Measurements from ENCODE around the gene MACROD2.
A peak's percentile ranks its signal among the peaks of the same experiment; 100 is the strongest.

MACROD2 gene

DNA sequence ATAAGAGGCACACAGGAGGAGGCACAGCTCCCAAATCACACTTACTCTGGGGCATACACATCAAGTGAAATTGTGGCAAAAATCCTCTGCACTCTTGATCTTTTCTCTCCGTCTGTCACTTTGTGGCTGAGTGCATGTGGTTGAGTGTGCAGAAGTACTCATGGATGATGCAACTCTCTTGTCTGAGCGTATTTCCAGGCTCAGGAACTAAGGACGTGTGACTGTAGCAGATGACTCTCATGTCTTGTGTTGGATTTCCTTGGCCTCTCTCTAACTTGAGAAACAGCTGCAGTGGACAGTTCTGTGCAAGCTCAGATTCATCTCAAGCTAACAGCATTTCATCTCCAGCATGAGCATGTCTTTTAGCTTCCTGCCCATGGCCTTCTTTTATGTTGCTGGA lies 587.5 kb downstream of the MACROD2 start:
- no peak for DNase-seq (ENCODE audit: low read depth in 2 of 2)

DNA sequence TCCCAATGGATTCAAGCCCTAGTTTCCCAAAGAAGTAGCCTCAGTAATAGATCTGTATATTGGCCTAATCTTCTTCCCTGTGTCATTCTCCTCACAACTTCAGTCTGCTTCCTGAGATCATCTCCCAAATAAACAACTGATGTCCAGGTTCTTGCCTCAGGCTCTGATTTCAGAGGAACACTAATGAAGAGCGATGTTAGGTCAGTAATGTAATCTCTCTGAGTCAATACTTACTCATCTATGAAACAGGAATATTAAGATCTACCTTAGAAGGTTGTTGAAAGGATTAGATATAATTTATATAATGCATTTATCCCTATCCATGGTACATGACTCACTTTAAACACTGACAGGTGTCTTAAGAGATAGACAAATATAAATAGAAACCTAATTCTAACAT lies 588.1 kb downstream of the MACROD2 start:
- no peak for DNase-seq (ENCODE audit: low read depth in 2 of 2)

DNA sequence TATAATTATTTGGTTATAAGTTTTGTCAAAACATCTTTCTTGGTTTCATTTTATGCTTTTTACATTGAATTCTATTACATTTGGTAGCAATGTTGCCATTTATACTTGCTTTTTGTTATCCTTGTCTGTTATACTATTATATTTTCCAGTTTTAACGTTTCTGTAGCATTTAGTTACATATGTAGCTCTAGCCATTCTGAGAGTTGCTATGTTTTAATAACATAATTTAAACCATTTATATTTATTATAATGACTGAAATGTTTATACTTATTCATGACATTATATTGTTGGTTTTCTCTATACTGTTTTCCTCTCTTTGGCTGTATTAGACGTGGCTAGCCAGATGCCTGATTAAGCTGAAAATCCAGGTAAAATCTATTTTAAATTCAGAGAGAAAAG lies 594.1 kb downstream of the MACROD2 start:
- no peak for DNase-seq (ENCODE audit: low read depth in 2 of 2)

DNA sequence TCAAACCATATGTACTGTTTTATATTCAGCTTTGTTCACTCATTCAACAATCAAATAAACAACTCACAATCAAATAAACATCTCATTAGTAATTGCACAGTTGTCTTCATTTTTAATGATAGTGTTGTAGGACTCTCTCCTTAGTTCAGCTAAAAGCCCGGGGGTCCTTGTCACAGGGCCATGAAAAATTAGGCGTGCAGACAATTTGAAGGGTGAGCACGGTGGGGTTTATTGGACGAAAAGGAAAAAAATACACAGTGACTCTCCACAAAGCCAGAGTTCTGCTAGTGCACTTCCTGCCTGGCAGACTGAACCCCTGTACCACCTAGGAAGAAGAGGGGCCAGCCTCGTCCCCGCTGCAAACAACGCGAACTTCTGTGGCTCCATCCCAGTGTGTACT lies 599.7 kb downstream of the MACROD2 start:
- no peak for DNase-seq (ENCODE audit: low read depth in 2 of 2)

DNA sequence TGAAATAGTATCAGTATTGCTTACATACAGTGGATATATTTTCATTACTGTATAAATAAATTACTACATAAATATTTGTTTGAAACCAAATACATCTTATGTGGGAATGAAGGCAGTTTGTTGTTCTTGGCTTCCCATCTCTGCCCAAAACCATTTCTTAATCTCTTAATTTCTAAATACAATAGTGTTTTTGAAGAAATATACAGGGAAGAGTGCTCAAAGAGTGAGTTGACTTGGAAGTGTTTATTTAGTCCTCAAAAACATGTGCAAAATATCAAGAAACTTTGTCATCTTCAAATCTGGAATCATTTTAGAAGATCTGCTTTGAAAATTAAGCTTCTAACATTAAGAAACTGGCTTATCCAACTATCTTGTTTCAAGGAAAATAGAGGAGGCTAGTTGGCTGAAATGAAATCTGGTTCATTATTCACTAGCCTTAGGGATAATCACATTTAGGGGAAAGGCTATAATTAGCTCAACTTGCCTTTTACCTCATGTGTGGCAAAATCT lies 601.9 kb downstream of the MACROD2 start:
- DNase-seq (ENCODE audit: low read depth in 2 of 2), result no peak

DNA sequence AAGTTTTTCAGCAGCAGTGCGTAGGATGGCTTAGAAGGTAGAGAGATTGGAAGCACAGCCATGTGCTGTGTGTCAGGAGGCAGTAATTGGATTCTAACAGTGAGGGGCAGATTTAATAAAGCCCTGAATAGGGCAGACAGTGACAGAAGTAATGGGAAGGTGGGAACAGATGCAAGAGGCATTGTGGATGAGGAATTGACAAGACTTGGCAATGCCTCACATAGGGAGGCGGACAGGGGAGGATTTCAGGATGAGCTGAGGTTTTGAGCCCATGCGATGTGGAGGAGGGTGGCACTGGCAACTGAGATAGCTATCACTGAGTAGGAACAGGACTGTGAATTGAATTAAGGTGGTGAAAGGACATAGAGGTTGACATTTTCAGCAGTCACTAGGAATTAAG lies 604.3 kb downstream of the MACROD2 start:
- no peak for DNase-seq (ENCODE audit: low read depth in 2 of 2)

DNA sequence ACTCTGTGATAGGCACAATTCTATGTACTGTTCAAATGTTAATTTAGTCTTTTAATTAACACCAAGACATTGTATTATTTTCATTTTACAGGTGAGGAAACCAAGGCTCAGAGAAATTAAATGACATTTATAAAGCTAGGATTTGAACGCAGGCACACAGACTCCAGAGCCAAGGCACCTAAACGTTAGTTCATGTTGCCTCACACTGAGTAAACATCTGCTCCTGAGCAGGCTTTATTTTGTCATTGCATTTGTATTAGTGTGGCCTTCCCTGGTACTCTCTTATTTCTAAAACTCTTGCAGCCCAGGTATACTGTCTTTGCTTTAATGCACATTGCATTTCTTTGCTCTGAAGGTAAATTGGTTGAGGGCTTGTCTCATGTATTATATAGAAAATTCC lies 605.2 kb downstream of the MACROD2 start:
- no peak for DNase-seq (ENCODE audit: low read depth in 2 of 2)

DNA sequence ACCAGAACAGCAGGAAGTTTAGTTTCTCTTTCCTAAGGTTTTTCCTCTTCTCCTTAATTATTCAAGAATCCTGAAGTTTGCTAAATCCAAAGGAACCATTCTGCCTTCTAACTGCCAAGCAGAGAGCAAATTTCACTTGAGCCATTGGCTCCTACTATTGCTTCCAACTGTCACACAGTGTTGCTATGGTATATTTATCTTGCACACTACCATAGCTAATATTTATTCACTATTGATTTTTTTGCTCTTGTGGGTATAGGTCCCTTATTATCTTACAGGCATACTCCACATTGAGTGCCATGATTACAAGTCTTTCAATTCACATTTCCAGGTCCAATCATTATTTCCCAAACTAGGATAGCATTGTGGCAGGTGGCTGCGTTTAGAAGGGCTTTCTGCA lies 608.8 kb downstream of the MACROD2 start:
- DNase-seq (ENCODE audit: low read depth in 2 of 2), result no peak

DNA sequence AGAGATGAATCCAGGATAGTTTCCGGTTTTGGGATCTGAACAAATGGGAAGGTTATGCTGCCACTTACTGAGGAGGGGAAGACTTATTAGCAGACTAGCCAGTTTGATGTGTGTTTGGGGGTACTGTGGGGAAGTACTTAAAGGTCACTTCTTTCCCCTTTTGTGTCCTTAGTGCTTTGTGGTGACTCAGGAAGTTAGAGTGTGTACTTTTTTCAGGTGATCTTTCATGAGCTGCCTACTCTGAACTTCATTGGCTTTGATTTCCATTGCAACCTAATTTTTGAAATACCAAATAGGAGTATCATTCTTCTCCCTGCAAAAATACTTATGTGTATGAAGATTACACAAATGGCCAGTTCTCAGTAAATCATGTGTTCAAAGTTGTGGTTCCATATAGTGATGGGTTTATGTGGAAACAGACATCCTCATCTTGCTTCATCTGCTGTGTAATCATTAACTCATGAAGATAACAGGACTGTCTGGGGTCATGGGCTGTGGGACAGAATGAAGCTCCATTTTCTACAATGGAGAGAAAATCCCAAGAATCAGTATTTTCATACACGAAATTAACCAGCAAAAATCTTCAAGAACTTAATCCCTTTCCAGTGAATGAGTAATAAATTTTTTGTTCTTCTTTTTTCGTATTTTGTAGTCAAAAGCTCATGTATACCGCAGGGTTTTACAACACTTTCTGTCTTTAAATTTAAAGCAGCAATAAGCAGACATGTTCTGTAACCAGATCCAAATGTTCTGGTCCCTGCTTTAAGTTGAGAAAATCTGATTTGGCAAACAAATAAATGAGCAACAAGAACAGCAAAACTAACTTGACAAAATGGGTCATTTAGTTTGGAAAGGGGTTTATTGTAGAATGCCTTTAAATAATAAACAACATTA lies 614.3 kb downstream of the MACROD2 start:
- DNase-seq (ENCODE audit: low read depth in 2 of 2), result no peak

DNA sequence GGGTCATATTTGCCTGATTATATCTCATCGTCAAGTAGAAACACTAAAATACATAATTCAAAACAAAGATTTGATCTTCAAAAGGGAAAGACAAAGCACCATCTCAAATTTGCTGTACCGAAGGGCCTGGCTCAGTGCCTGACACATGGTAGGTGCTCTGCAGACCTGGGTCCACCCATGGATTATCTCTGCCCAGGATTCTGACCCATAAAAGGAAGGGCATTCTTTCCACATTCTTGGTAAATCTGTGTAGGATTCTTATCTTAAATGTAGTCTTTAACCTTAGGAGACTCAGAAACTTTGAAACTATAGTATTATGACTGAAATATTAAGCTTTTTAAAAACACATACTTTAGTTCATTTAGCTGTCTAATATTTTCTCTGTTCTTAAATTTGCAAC lies 616.2 kb downstream of the MACROD2 start:
- no peak for DNase-seq (ENCODE audit: low read depth in 2 of 2)

DNA sequence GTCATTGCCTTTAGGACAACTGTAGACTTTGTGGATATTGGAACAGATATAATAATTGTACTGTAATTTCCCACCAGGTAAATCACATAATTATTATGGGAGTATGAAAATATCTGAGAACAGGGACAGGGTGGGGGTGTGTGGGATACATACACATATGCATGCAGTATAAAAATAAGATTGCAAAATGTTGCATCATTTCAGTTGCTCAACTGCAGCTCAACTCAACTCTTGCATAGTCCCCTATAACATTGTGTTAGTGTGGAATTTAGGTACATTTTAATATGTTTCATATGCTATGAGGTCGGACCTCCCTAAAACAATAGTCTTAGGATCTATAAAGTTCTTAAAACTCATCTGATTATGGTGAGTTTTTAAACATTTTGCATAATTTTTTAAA lies 617.1 kb downstream of the MACROD2 start:
- peak; percentile 59 to 69 for DNase-seq (ENCODE audit: low read depth in 2 of 2)

DNA sequence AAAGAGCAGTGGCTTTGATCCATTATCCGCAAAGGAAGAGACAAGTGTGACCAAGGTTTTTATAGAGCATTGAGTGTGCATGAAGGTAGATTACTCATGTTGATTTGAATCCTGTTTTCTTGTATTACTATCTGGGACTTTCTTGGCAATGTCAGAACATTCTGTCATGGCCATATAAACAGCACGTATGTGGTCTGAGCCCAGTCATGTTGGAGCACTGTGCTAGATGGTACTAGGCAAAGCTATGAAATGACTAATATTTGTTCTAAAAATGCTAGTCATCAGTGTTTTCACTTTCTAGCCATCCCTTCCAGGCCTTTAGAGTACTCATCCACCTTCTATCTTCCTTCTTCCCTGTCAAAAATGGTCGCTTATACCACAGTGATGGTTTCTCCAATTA lies 620.7 kb downstream of the MACROD2 start:
- no peak for DNase-seq (ENCODE audit: low read depth in 2 of 2)

DNA sequence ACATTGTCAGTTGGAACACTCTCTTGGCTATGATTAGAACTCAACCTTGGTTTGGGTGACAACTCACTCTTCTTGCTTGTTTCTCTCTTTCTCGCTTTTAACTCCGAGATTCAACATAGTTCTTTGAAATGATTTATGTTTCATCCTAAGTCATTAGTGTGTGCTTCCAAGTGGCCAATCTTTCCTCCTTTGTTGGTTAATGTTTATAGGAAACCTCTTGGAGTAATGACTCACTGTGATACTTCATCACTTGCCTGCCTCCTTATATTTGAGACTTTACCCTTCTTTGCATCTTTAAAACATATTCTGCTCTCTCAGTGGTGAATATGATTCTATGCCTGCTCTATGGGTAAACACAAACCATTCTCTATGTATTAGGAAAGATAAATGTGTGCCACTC lies 621.8 kb downstream of the MACROD2 start:
- no peak for DNase-seq (ENCODE audit: low read depth in 2 of 2)

DNA sequence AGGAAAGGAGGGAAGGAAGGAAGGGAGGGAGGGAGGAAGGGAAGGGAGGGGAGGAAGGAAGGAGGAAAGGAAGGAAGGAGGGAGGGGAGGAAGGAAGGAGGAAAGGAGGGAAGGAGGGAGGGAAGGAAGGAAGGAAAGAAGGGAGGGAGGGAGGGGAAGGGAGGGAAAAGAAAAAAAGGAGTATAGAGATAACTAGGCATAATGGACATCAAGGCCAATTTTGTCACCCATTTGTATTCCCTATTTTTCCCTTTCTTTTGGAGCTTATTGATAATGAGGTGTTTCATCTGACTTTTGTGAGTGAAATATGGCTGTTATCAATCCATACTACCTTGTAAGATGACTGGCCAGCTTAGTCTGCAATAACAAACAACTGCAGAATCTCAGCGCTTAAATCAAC lies 624.1 kb downstream of the MACROD2 start:
- no peak for DNase-seq (ENCODE audit: low read depth in 2 of 2)

DNA sequence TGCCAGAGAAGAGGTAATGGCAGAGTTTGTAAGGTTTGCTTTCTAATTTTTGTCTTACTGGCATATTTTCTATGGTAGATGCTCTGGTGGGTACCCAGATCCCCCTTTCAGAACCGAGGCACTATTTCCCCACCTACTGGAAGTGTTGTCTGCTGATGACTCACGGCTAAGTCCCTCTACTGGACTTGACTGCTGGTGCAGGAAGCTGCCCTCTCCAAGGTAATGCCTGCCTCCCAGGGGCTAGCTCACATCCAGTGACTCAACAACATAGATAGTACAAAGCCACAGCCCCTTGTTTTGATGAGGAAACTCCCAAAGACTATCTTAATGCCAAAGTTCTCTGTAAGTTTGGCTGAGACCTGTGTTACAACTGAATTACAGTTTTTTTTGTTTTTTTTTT lies 627.5 kb downstream of the MACROD2 start:
- no peak for DNase-seq (ENCODE audit: low read depth in 2 of 2)

DNA sequence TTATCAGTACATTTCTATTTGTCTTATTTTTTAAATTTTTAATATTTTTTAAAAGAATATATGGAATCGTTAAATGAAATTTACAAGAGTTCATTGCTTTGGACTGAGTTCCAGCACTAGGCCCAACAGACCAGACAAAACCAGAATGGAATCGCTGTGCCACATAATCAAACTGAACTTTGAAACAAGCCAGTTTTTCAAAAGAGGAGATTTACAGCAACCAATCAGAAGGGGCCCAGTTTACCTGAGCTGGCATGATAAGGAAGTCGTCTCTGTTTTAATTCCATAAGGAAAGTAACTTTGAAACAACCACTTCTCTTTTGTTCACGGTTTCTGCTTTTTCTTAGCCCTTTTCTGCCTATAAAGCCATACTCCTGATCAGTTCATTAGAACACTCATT lies 635.7 kb downstream of the MACROD2 start:
- DNase-seq (ENCODE audit: low read depth in 2 of 2), result no peak

DNA sequence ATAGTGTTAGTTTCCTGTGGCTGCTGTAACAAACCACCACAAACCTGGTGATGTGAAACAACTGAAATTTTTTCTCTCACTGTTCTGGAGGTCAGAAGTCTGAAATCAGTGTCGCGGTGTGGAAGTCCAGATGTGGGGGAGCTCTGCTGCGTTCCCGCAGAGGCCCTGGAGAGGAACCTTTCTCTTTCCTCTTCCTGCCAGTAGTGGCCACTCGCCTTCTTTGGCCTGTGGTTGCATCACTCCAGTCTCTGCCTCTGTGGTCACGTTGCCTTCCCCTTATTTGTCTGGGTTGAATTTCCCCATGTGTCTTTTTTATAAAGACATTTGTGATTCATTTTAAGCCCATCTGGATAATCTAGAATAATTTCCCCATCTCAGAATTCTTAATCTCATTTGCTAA lies 637.6 kb downstream of the MACROD2 start:
- no peak for DNase-seq (ENCODE audit: low read depth in 2 of 2)

DNA sequence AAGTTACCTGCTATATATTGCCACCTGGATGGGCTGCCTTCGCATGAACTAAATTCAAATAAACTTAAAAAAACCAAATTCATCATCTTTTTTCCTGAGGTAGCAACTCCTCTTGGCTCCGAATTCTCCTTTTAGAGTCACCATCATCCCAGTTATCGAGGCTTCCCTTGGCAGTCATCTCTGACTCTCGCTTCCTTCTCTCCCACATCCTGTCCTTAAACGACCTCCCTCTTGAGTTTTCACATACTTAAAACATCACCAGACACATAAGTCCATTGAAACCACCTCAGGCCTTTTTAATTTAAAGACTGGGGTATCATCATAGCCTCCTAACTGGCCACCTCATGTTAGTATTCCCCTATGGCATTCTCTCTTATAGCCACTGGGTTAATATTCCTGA lies 638.2 kb downstream of the MACROD2 start:
- DNase-seq (ENCODE audit: low read depth in 2 of 2), result no peak

DNA sequence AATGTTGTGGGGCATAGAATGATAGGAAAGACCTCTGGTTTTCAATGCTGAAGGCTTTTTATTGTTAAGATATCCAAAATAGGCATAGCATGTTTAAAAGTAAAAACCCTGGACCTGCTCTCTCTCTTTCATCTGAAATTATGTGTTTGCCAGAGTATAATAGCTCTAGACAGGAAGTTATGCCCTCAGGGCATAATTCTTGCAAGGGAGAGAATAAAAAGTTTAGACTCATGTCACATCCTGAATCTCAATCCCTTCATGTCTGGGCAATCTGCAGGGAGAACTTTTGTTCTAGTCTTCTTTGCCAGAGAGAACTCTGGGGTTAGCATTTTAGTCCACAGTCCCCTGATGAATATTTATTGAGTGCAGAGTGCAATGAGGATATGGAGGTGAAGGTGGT lies 639.3 kb downstream of the MACROD2 start:
- no peak for DNase-seq (ENCODE audit: low read depth in 2 of 2)

DNA sequence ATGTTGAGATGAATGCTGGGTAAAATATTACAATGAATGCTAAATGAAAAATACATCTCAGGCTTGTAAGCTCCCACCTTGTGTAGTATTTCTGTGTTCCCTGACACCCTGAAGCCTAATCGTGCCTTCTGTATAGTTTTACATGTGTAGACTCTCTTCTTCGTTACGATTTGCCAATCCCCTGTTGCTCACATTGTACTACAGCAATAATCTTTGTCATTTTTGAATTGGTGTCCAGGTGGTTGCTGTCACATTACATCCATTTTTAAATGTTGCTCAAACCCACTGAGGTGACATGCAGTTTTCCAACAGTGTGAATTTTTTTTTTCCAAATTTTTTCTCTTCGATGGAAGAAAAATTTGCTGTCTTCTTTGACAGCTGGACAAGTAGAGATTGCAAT lies 642.1 kb downstream of the MACROD2 start:
- no peak for DNase-seq (ENCODE audit: low read depth in 2 of 2)

DNA sequence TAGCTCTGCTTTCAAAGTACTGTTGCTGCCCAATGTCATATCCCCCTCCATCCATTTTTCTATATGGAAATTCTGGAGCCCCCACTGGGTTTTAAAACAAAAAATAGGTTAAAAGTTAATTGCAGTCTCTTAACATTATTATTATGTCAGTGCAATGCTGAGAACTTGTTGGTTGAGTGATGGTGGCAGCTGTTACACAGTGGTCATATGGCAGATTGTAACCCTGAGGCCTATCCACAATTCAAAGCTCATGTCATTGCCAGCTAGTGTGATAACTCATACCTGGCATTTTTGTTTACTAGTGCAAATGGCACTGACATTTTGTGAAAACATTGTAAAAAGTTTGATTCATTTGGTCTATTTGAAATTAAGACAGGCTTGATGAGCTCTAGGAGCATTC lies 647.8 kb downstream of the MACROD2 start:
- DNase-seq (ENCODE audit: low read depth in 2 of 2), result no peak

DNA sequence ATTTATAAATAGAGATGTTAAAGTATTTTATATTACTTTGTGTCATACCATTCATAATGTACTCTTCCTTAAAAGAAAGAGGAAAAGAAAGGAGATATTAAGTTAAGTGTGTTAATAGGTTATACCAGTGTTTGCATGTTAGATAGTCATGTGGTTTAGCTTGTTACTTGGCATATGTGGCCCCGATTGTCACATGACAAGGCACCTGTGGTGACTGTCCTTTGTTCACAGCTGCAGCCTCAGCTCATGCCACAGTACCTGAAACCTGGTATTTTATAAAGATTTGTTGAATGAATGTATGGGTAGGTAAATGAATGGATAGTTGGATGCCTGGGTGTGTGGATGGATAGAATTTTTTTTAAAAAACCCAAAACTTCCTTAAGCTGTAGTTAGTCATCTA lies 648.2 kb downstream of the MACROD2 start:
- DNase-seq (ENCODE audit: low read depth in 2 of 2), result no peak

DNA sequence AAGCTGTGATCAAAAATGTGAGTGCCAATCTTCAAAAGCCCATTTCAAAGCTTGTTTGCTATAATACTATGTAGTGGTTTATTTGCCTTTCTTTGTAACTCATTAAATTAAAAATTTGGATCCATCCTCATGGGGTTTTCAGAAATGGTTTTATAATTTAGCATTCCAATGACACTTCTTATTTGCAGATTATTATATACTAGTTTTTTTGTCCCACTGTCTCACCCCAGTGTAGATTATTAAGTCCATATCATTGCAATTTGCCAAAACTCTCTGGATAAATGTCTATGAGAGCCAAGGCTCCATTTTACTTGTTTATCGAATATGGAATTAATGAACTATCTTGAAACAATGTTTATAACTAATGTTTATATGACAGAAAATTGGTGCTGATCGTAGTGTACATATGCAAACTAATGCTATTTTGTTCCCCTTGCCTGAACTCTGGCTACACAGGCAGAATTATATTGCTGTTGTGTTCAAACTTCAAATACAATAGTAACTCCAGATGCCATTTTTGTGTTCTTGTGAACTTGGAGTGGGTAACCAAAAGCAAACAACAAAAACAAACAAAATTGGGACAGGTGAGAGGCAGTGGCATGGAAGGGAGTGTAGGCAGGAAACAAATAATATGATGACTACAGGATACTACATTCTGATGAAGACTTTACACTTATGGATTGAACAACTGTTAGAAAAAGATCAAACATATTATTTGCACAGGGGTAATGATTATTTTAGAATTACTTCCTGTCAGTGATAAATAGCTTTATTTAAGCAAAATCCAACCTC lies 649.2 kb downstream of the MACROD2 start:
- DNase-seq (ENCODE audit: low read depth in 2 of 2), result no peak
